ENCODE measurements around the gene SYT8.

SYT8 gene

DNA sequence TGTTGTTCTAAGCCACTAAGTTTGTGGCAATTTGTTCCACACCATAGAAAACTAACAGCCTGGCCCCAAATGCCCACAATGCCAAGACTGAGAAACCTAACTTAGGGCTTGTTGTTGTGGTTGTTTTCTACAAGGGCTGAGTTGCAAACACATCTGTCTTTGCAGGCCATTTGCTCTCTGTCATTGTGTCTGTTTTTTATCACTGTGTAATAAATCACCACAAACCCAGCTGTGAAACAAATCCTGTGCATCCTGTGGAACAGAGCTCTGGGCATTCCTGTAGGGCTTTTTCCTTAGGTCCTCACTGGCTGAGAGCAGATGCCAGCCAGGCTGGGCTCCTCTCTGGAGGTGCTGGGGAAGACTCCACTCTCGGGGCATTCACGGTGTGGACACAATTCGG is 15.7 kb upstream of the SYT8 start:
- DNase-seq (ENCODE audit: low read depth, low spot score), result no peak

DNA sequence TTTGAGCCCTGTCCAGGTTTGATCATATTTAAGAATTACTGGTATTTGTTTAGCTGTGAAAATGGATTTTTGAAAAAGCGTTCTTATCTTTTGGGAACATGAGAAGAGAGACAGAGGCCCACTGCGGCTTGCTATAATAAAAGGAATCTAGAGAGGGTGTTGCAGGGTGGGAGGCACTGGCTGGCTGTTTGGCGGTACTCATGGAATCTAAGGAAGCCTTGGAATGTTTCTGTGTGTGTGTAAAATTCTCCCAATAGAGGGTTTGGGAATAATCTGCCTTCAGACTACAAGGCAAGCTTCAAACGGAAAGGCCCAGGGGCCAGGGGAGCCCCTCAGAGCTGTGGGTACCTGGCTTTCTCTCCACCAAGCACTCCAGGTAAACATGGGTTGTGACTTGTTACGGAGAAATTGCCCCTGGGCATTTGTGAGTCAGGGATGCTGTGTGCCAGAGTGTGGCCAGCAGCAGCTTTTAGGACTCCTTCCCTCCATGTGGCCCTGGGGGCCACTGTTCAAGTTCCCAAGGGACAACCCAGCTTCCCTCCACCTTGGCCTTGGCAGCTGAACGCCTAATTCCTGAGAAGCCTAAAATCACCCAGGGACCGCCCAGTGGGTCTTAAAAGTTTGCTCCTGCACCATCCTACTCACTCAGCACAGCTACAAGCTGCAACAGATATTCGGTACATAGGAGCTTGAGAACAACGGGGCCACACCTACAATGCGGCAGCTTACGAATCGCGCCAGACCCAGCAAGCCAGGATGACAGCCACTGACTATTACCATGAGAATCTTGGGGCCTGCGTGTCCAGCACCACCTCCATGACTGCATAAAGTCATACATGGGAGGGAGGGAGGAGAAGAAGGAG is 14.1 kb upstream of the SYT8 start:
- no peak for DNase-seq (ENCODE audit: low read depth, low spot score)

DNA sequence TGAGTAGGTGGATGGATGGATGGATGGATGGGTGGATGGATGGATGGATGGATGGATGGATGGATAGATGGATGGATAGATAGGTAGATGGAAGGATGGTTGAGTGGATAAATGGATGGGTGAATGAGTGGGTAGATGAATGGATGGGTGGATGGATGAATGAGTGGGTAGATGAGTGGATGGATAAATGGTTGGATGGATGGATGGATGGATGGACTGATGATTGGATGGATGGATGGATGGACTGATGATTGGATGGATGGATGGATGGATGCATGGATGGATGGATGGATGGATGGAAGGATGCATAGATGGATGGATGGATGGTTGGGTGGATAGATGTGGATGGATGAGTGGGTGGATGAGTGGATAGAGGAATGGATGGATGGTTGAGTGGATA is 13.2 kb upstream of the SYT8 start:
- no peak for DNase-seq (ENCODE audit: low read depth, low spot score)

DNA sequence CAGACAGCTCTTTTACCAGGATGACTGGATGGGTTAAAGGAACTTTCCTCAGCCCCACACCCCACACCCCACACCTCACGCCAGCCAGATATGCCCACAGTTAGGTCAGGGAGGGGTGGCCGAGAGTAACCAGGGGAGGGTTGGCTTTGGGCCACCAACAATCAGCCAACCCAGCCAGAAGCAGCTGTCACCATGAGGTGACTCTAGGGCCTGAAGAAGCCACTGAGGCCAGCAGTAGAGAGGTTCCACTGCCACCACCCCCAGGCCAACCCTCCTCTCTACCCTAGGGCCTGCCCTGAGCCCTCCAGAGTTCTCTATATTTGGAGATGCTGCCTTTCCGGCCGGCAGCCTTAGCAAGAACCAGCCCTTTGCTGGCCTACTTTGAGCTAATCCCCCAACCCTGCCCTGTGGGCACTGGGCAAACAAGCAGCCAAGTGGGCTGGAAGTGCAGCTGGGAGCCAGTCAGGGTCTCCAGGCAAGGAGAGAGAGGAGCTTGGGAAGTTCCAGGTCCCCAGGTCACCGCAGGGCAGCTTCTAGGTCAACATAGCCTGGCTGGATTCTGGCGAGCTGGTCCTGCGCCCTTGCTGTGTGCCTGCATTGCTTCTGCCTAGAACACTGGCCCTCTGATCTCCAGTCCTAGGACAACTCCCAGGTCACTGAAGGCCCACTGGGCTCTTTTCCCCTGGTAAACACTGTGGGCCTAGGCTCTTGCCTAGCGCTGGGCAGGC is 12.0 kb upstream of the SYT8 start:
- DNase-seq (ENCODE audit: low read depth, low spot score), result no peak

DNA sequence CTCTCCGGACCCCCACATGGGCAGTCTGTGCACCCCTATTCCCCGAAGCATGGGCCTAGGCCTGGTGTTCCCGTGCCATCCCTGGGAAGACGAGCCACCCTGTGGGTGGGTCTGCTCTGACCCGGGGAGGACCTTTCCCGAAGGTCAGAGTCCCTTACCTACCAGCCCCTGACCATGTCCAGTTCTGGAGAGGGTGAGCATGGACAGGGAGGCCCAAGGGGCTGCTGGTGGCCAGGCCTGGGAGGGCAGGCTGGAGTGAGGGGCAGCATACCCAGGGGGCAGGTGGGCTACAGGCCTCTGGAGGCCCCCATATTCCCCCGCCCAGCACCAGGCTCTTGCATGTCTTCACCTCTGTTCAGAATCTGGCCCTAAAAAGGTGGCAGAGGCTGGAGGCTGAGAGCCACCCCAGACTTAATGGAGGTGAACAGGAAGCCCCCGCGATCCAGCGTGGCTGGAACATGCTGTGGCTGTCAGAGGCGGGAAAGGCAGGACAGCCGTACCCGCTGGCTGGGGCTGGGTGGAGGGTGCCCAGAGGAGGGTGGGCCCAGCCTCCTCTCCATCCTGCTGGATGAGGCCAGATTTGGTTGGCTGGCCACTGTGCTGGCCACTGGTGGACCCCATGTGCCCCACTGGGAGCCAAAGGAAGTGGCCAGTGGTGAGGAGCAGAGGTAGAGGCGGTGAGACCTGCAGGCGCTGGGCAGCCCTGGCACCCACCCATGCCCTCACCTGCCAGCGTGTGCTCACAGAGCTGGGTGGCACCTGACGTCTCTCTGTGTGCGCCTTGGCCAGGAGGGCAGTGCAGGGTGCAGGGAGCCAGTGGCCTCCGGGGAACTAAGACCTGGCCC is 11.2 kb upstream of the SYT8 start:
- no peak for DNase-seq (ENCODE audit: low read depth, low spot score)

DNA sequence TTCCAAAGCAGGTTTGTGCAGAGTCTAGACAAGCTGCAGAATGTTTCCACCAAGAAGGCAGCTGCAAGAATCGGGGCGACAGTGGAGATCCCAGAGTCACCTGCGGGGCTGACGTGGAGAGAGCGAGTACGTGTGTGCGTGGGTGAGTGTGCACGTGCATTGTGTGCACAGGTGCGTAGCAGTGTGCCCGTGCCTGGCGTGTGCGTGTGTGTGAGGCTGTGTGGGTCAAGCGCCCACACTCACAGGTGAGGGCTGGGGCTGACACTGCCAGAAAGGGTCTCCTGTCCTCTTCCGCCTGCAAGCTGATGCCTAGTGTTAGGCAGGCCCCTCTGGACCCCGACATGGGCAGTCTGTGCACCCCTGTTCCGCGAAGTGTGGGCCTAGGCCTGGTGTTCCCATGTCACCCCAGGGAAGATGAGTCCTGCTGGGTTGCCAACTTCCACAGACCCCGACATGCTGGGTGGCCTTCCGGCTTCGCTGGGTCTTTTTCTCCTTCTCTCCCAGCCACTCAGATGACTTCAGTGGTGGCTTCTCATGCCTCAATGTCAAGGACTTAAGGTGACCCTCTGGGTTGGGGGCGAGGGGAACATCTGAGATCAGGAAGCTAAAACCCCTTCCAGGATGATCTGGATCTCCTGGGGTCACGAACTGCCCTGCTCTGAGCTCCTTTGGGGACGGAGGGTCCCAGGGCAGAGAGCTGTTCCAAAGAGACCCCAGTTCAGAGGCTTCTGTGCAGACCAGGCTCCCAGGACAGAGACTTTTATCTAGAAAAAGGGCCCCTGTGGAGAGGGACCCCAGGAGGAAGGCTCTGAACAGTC is 10.4 kb upstream of the SYT8 start:
- no peak for DNase-seq (ENCODE audit: low read depth, low spot score)

DNA sequence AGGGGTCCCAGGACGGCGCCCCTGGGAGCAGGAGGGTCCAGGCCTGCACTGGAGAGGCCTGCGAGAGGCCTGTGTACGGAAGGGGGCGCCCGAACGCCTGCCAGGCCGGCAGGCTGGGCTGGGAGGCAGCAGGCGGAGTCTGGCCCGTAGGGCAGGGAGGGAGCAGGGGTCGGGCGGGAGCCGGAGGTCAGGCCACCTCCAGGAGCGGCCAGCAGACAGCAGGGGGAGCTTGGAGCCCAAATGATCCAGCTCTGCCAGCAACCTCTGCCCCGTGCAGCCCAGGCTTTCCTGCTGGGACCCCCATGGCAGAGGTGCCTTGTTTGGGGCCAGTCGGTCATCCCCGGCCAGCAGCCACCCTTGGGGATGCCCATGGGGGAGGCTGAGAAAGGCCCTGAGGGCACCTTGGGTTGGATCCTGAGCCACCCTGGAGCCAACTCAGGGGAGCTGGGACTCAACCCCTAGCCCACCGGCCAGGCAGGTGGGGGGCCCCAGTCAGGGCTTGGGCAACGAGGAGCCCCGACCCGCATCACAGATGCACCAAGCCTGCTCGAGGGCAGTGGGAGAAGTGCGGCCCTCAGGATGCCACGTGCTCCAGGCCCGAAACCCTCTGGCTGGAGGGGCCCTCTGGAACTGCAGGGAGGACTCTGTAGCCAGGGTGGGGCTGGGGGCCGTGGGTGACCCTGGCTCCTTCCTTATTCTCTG is 9.6 kb upstream of the SYT8 start:
- DNase-seq (ENCODE audit: low read depth, low spot score), result no peak

DNA sequence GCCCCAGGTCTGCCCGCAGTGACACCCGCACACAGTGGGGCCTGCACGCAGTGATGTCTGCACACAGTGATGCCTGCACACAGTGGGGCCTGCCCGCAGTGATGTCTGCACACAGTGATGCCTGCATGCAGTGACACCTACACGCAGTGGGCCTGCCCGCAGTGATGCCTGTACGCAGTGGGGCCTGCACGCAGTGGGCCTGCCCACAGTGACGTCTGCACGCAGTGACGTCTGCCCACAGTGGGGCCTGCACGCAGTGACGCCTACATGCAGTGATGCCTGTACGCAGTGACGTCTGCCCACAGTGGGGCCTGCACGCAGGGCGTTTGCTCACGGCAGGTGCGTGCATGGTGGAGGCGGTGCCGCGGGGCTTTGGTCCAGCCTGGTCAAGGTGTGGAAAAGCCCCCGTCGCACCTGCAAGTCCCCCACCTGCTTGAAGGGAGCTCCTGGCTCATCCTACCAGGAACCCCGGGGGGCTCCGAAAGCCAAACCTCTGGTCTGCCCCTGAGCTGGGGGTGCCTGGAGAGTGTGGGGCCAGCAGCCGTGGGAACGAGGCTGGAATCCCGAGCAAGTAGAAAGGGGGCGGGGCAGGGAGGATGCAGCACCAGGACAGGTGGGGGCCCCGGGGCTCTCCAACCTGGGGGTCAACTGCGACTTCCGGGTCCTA is 8.9 kb upstream of the SYT8 start:
- no peak for DNase-seq (ENCODE audit: low read depth, low spot score)

DNA sequence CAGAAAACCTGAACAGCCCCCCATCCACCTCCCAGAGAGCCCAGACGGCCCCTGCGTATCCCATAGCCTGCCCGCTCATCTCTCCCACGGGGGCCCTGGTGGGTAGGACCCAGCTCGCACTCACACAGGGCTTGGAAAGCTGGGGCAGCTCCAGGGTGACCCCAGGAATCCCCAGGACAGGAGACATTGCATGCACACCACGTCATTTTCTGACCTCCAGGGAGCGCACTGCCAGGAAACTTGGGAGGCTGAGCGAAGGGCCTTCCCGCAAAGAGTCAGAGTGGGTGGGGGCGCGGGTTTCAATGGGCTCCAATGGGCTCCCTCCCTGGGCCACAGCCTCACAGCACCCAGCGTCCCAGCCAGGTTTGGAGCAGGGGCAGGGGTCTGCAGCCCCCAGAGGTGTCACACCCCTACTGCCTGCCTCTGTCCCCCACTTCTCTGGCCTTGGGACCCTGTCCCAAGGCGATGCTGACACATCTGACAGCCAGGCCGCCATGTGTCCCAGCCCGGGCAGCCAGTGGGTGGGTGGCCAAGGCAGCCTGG is 8.2 kb upstream of the SYT8 start:
- DNase-seq (ENCODE audit: low read depth, low spot score), result no peak

DNA sequence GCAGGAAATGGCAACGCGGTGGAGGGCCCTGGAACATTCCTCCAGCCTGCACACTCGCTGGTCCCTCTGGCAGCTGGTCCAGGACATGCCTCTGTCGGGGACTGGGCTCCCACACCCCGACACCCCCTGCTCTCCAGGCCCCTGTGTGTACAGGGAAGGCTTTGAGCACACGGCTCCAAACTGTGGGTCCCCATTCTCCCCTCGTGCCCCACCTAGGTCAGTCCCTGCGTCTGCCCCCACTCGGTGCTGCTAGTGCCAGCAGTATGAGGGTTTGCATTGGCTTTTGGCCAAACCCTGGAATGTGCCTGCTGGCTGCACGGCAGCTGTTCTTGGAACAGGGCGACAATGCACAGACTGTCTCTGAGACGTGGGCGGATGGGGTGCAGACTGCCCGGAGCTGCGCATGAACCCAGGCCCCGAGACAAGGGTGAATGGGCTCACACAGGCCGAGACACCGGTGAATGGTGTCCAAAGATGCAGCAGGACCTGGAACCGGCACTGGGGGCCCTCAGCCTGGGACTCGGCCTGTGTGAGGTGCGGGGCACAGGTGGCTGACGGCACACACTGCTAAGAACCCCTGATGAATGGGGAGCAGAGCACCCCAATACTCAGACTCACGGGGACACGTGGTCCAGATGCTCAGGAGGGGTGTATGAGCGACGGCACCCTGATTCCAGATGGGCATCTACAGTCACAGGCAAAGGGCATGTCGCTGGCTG is 7.5 kb upstream of the SYT8 start:
- no peak for DNase-seq (ENCODE audit: low read depth, low spot score)

DNA sequence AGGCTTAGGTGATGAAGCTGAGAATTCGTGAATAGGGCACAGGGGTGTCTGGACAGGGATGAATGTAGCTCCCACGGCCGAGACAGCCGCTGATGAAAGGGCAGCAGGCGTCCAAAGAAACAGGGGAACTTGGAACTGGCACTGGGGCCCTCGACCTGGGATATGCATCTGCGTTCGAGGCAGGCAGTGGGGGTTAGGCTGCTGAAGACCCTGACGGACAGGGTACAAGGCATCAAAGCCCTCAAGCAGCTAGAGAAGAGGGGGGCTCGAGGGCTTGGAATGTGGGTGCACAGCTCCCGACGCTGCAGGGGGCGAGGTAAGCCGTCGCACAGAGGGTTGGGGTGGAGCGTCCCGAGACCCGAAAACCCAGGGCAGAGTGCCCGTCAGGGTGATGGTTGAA is 6.9 kb upstream of the SYT8 start:
- DNase-seq (ENCODE audit: low read depth, low spot score), result no peak

DNA sequence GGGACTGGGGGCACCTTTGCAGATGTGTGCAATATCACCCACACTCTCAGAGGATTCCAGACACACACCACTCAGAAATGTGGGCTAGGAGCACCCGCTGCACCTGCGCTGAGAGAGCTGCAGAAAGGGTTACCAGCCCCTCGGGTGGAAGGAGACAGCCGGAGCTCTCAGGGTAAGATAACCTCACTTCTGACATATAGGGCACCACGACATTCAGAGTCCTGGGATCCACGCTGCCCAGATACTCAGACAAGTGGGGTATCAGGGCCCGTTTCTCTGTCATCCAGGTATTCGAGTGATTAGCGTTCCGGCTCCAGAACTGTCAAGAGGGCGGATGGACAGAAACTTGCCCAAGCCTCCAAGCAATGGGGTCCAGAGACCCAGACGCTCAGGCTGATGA is 6.2 kb upstream of the SYT8 start:
- DNase-seq (ENCODE audit: low read depth, low spot score), result no peak

DNA sequence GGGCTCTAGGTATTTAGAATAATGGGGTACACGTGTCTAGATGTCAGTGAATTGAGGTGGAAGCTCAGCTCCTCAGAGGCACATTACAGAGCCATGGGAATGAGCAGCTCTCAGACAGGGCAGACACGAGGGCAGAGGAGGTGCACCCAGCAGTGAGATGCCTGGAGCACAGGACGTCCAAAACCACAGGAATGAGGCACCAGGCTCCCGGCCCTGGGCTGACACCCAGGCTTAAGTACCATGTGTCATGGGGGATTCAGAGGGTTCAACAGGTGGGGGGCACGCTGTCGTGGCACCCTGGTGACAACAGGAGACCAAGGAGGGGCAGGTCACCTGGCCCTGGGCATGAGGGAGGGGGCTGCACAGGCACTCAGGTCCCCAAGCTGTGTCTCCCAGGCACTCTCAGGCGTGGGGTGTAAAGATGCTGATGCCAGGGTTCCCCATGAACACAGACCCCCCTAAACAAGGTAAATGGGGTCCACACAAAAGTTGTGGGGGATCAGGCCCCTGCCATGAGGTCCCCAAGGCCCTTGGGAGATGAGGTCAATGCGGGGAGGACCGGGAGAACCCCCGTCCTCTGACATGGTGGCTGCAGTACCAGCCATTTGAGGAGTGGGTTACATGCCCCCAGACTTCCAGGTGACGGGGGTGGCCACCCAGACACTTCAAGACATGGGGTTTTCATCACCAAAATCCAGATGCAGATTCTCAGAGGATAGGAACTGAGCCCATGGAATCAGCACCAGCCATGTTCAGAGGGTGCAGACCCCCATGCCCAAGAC is 5.6 kb upstream of the SYT8 start:
- DNase-seq (ENCODE audit: low read depth, low spot score), result no peak

DNA sequence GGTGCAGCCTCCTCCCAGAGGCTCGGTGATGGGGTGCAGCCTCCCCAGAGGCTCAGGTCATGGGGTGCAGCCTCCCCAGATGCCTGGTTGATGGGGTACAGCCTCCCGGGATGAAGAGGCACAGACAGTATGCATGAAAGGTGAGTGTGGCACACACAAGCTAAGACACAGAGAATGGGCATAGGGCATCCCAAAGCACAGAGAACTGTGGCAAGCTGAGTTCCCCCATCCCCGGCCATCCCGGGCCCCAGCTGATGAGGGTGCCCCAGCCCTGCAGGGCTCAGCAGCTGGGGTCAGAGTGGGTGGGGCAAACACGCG is 4.8 kb upstream of the SYT8 start:
- no peak for DNase-seq (ENCODE audit: low read depth, low spot score)

DNA sequence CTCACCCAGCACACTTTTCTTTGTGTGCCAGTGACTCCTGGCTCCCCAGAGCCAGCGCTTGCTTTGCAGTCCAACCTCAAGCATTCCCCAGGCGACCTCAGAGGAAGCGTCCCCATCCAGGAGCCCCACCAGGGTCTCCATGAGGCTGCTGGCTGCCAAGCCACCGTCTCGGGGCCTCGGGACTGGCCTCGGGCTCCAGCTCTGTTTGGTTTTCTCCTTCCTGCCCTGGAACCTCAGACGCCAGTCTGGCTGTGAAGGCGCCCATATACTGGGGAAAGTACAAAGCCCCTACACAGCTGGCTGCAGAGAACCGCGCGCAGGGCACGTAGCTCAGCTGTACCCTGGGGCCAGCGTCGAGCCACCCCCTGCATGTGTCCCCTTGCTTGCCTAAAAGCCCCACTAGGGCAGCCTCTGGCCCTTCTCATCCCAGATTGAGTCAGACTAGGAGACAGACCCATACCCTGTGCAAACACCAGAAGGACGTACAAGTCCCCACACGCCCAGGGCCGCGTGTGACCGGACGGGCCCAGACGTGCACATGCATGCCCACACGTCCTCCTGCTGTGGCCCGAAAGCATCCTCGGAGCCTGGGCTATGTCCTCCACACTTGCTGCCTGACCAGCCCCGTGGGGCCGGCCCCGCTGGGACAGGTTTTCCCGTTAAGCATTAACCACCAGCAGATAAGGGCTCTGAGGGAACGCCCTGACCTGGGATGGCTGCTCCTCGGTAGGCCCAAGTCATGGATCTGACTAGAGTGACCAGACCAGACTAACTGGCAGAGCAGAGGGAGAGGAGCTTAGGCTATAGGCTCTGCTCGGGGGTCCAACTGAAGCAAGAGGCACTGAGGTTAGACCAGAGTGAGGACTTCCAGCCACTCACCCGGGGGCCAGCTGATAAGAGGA is 4.2 kb upstream of the SYT8 start:
- DNase-seq (ENCODE audit: low read depth, low spot score), result no peak

DNA sequence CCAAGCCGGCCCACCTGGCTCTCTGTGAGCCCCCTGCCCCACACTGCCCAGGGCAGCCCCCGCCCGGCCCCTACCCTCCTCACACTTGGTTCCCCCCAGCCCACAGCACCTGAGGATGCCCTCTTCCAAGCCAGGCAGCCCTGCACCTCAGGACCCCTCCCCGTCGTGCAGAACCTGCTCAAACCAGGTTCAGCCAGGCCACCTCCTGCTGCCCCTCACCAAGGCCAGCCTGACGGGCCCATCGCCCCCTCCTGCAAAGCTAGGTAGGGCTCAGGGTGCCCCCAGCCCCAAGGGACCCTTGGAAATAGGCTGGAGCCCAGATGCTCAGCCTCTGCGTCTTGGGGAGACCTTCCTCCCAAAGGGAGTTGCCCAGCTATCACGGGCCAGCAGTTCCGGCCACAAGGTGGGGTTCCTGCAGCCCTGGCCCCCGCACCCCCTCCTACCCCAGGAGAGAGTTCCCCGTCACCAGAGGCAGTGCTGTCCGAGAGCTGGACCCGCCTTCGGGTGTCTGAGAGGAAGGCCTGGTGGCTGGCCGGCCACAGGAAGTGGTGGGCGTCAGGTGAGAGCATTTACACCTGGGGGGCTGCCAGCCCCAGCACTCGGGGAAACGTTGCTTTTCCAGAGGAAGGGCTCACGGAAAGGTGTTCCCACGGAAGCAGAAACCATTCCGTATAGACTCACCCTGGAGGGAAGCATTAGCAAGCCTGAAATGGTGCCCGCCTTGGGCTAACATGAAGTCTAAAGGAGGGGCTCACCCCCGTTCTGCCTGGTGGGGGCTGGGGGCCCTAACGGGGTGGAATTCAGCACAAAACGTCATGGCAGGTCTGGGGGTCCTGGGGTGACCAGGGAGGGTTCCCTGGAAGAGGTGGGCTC is 3.2 kb upstream of the SYT8 start:
- DNase-seq (ENCODE audit: low read depth, low spot score), result no peak
